ENCODE results near the gene OPN1SW. TPM values are rescaled to one million over a fixed set of nuclear protein-coding genes. Genes with fewer than 3 reads are reported as not detected.

Gene OPN1SW
- total and polyA plus RNA-seq, 9 of the 15 experiments (the other 6 are each of a cell fraction or from before 2014, with no cell fraction given) = 0.84 to 1.0 TPM; not detected in 7

DNA sequence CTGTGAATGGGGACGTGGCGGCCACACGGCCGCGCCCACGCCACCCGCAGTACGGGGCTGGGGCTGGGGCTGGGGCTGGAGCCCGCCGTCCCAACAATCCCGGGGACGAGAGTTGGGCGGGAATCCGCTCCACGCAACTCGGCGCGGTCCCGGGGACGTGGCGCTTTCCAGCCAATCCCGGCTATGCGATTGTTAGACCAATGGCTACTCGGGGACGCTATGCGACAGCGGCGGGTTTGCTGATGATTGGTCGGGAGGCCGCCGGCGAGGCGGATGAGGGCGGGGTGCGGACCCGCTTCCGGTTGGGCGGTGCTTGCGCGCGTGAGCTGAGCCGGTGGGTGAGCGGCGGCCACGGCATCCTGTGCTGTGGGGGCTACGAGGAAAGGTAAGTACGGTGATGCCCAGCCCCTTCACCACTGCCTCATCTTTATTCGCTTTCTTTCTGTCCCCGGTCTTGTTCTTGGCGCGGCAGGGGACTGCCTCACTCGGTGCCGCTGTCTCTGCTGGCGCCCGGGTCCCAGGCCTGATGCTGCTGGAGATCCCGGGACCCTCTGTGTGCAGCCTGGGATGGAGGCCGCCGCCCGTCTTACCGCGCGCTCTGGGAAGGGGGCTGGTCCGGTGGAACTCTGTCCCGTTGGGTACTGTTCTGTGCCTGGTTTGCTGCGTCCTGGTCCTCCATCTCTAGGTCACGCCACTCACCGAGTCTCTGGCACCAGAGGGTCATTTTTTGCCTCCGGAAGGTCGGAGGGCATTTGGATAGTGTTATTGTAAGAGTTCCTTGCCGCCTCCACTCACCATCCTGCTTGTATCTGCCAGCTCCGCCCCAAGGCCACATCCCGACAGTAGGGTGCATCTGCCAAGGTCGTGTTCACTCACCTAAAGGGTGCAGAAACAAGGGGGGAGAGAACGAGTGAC lies 36.3 kb downstream of the OPN1SW start, which contains the start of gene CALU (continued):
- TF ChIP-seq DIDO1 (tag; IDR thresholded peaks at IDR 0.05; ENCODE audit: low read depth) = peak; percentile 55; the same call in 1 of the 2 replicates
- TF ChIP-seq SMAD4 (CRISPR knock-in tag; conservative IDR thresholded peaks at IDR 0.05) = peak; percentile 18; the same call in 1 of the 2 replicates
- TF ChIP-seq, protein P1, sequence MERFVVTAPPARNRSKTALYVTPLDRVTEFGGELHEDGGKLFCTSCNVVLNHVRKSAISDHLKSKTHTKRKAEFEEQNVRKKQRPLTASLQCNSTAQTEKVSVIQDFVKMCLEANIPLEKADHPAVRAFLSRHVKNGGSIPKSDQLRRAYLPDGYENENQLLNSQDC (CRISPR knock-in tag; IDR thresholded peaks at IDR 0.05) = no peak
- TF ChIP-seq, protein P2, sequence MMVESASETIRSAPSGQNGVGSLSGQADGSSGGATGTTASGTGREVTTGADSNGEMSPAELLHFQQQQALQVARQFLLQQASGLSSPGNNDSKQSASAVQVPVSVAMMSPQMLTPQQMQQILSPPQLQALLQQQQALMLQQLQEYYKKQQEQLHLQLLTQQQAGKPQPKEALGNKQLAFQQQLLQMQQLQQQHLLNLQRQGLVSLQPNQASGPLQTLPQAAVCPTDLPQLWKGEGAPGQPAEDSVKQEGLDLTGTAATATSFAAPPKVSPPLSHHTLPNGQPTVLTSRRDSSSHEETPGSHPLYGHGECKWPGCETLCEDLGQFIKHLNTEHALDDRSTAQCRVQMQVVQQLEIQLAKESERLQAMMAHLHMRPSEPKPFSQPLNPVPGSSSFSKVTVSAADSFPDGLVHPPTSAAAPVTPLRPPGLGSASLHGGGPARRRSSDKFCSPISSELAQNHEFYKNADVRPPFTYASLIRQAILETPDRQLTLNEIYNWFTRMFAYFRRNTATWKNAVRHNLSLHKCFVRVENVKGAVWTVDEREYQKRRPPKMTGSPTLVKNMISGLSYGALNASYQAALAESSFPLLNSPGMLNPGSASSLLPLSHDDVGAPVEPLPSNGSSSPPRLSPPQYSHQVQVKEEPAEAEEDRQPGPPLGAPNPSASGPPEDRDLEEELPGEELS (CRISPR knock-in tag; IDR thresholded peaks at IDR 0.05; ENCODE audit: borderline replicate concordance) = peak; percentile 73; the same call in 1 of the 2 replicates
- TF ChIP-seq PRMT5 (CRISPR knock-in tag; IDR thresholded peaks at IDR 0.05) = no peak; the same call in 1 of the 2 replicates
- no peak for TF ChIP-seq KAT8 (IDR thresholded peaks at IDR 0.05; ENCODE audit: low read depth)
- TF ChIP-seq KLF16 (IDR thresholded peaks at IDR 0.05) = no peak
- peak in 1 of 2 experiments; percentile 15; a peak in 1 of 4 replicates for TF ChIP-seq RAD21 (CRISPR knock-in tag; conservative IDR thresholded peaks at IDR 0.05 in 1 of 2, IDR thresholded peaks at IDR 0.05 in 1 of 2)
- TF ChIP-seq, protein P3, sequence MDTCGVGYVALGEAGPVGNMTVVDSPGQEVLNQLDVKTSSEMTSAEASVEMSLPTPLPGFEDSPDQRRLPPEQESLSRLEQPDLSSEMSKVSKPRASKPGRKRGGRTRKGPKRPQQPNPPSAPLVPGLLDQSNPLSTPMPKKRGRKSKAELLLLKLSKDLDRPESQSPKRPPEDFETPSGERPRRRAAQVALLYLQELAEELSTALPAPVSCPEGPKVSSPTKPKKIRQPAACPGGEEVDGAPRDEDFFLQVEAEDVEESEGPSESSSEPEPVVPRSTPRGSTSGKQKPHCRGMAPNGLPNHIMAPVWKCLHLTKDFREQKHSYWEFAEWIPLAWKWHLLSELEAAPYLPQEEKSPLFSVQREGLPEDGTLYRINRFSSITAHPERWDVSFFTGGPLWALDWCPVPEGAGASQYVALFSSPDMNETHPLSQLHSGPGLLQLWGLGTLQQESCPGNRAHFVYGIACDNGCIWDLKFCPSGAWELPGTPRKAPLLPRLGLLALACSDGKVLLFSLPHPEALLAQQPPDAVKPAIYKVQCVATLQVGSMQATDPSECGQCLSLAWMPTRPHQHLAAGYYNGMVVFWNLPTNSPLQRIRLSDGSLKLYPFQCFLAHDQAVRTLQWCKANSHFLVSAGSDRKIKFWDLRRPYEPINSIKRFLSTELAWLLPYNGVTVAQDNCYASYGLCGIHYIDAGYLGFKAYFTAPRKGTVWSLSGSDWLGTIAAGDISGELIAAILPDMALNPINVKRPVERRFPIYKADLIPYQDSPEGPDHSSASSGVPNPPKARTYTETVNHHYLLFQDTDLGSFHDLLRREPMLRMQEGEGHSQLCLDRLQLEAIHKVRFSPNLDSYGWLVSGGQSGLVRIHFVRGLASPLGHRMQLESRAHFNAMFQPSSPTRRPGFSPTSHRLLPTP (IDR thresholded peaks at IDR 0.05; ENCODE audit: borderline replicate concordance, extremely low read depth, insufficient read length) = no peak
- peak; percentile 97 for TF ChIP-seq RBBP5 (IDR thresholded peaks at IDR 0.05; ENCODE audit: borderline replicate concordance, insufficient read depth, low read length, poor library complexity, severe bottlenecking)
- peak; percentile 59 for TF ChIP-seq FUS (optimal IDR thresholded peaks at IDR 0.05; ENCODE audit: low read depth, low read length)
- TF ChIP-seq, protein P4, sequence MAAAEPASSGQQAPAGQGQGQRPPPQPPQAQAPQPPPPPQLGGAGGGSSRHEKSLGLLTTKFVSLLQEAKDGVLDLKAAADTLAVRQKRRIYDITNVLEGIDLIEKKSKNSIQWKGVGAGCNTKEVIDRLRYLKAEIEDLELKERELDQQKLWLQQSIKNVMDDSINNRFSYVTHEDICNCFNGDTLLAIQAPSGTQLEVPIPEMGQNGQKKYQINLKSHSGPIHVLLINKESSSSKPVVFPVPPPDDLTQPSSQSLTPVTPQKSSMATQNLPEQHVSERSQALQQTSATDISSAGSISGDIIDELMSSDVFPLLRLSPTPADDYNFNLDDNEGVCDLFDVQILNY (CRISPR knock-in tag; IDR thresholded peaks at IDR 0.05) = peak; percentile 79
- TF ChIP-seq ZNF133 (CRISPR knock-in tag; IDR thresholded peaks at IDR 0.05) = no peak
- TF ChIP-seq RFX1 (IDR thresholded peaks at IDR 0.05) = no peak
- no peak for TF ChIP-seq NCOA4 (IDR thresholded peaks at IDR 0.05; ENCODE audit: partially characterized antibody)
- TF ChIP-seq POLR3A (IDR thresholded peaks at IDR 0.05; ENCODE audit: borderline replicate concordance, extremely low read depth, insufficient read depth, insufficient read length) = no peak
- peak; percentile 82; the same call in 1 of the 2 replicates for TF ChIP-seq PML (IDR thresholded peaks at IDR 0.05; ENCODE audit: low read length)
- TF ChIP-seq MTA1 (IDR thresholded peaks at IDR 0.05; ENCODE audit: borderline replicate concordance) = peak; percentile 89
- TF ChIP-seq ZNF12 (CRISPR knock-in tag; IDR thresholded peaks at IDR 0.05) = peak; percentile 66

Data from K562 (cell line).